H1 (cell line): ENCODE measurements around the gene TEKT5. TPM values are rescaled to one million over a fixed set of nuclear protein-coding genes. Genes with fewer than 3 reads are reported as not detected.
A peak's percentile ranks its signal among the peaks of the same experiment; 100 is the strongest.

Experiments
- CTCF ChIA-PET: fragments of 300-600 bp; sonication (Branson Sonifier 250); formaldehyde crosslinking; loops from one replicate; lab custom pipeline; 2021; ENCODE audit not compliant: partially characterized antibody; lab: Charles Lee
- POLR2A ChIA-PET: fragments of 300-600 bp; sonication (Branson Sonifier 250); formaldehyde crosslinking; loops from one replicate; lab custom pipeline; 2021; ENCODE audit warnings: inconsistent platforms; ENCODE audit not compliant: partially characterized antibody; lab: Charles Lee
- DNase-seq, 2 experiments: peaks; one replicate each; pipeline versions ENCODE4 v3.0.0 to v3.0.0-alpha.2; 2010 to 2022; ENCODE audit warnings: low spot score in 2 of 2, low read depth in 1 of 2, mixed read lengths in 1 of 2
- FAIRE-seq: peaks from 2 replicates; lab custom pipeline; 2011; peaks lifted over from hg19 to GRCh38; lab: Jason Lieb, UNC
- H2AFZ ChIP-seq: 2 replicates; pipeline ENCODE4 v1.8.1; 2012; ENCODE audit warnings: low read length, inconsistent platforms
- H2AK5ac ChIP-seq: 2 replicates; pipeline ENCODE4 v1.6.1; 2013; ENCODE audit warnings: low read depth, low read length
- H2BK120ac ChIP-seq: replicated peaks from 2 replicates; pipeline ENCODE3; 2013; ENCODE audit warnings: low read depth, low read length, inconsistent platforms
- H2BK12ac ChIP-seq: 2 replicates; pipeline ENCODE4 v1.6.1; 2013; ENCODE audit warnings: low read depth, low read length
- H2BK15ac ChIP-seq: 2 replicates; pipeline ENCODE4 v1.6.1; 2013; ENCODE audit warnings: low read length
- H2BK20ac ChIP-seq: 2 replicates; pipeline ENCODE4 v1.6.1; 2013; ENCODE audit warnings: low read length
- H2BK5ac ChIP-seq: 2 replicates; pipeline ENCODE4 v1.6.1; 2013; ENCODE audit warnings: low read depth, low read length
- H3K14ac ChIP-seq: 2 replicates; pipeline ENCODE4 v1.6.1; 2013; ENCODE audit warnings: inconsistent platforms; ENCODE audit not compliant: insufficient read length
- H3K18ac ChIP-seq: 2 replicates; pipeline ENCODE4 v1.6.1; 2013; ENCODE audit warnings: low read length; ENCODE audit errors: extremely low read depth
- H3K23ac ChIP-seq: 2 replicates; pipeline ENCODE4 v1.6.1; 2013; ENCODE audit warnings: inconsistent platforms; ENCODE audit not compliant: insufficient read length
- H3K23me2 ChIP-seq: 2 replicates; pipeline ENCODE4 v1.6.1; 2013; ENCODE audit warnings: low read depth, low read length
- H3K27ac ChIP-seq: 2 replicates; pipeline ENCODE4 v1.6.1; 2011; ENCODE audit warnings: low read depth, low read length, inconsistent platforms
- H3K27me3 ChIP-seq, 4 experiments: replicated peaks in 1 of 4; 1 replicate in 1 of 4; 2 replicates in 3 of 4; pipeline versions ENCODE4 v1.6.1 to v1.8.1; 2011 to 2013; ENCODE audit warnings: low read length in 3 of 4, mild to moderate bottlenecking in 3 of 4, inconsistent platforms in 2 of 4, mixed read lengths in 2 of 4, moderate library complexity in 1 of 4; ENCODE audit not compliant: control insufficient read depth in 3 of 4, insufficient read depth in 3 of 4; ENCODE audit errors: extremely low read depth in 1 of 4
- H3K36me3 ChIP-seq, 4 experiments: 2 replicates each; pipeline versions ENCODE4 v1.6.1 to v1.8.1; 2011 to 2013; ENCODE audit warnings: mild to moderate bottlenecking in 4 of 4, low read length in 3 of 4, moderate library complexity in 2 of 4, control low read depth in 1 of 4, inconsistent platforms in 1 of 4; ENCODE audit not compliant: insufficient read depth in 4 of 4, control insufficient read depth in 2 of 4
- H3K4ac ChIP-seq: replicated peaks from 2 replicates; pipeline ENCODE3; 2013; ENCODE audit warnings: low read length, low read depth, mixed read lengths, inconsistent platforms; ENCODE audit not compliant: insufficient read length
- H3K4me1 ChIP-seq, 4 experiments: replicated peaks in 1 of 4; 1 replicate in 1 of 4; 2 replicates in 3 of 4; pipeline versions ENCODE4 v1.6.1 to v1.8.1; 2011 to 2013; ENCODE audit warnings: low read length in 3 of 4, inconsistent platforms in 2 of 4, mixed read lengths in 1 of 4; ENCODE audit not compliant: insufficient read depth in 4 of 4, control insufficient read depth in 3 of 4
- H3K4me2 ChIP-seq, 2 experiments: 2 replicates each; pipeline versions ENCODE4 v1.6.1 to v1.8.1; 2011 to 2013; ENCODE audit warnings: low read depth in 2 of 2, low read length in 2 of 2, control low read depth in 1 of 2, inconsistent platforms in 1 of 2, mild to moderate bottlenecking in 1 of 2; ENCODE audit not compliant: insufficient read depth in 1 of 2
- H3K4me3 ChIP-seq, 4 experiments: fragments of 200-600, 300-600 bp in 1 of 4; sonication (generic), shearing (Covaris generic), sonication (Bioruptor Twin) in 1 of 4; 2 replicates each; pipeline versions ENCODE4 v1.5.1 to v1.8.1; 2011 to 2016; ENCODE audit warnings: low read length in 4 of 4, low read depth in 3 of 4, control low read depth in 2 of 4, inconsistent platforms in 2 of 4, mild to moderate bottlenecking in 2 of 4, mixed read lengths in 1 of 4, moderate library complexity in 1 of 4; ENCODE audit not compliant: insufficient read depth in 2 of 4; ENCODE audit errors: extremely low read depth in 1 of 4
- H3K56ac ChIP-seq: replicated peaks from 2 replicates; pipeline ENCODE3; 2013; ENCODE audit warnings: low read depth, mild to moderate bottlenecking, mixed read lengths, low read length, inconsistent platforms; ENCODE audit not compliant: insufficient read length
- H3K79me1 ChIP-seq: 2 replicates; pipeline ENCODE4 v1.6.1; 2013; ENCODE audit warnings: low read depth, low read length, control low read depth
- H3K79me2 ChIP-seq, 2 experiments: 2 replicates each; pipeline versions ENCODE4 v1.6.1 to v1.8.1; 2012 to 2013; ENCODE audit warnings: low read length in 2 of 2, mild to moderate bottlenecking in 2 of 2, inconsistent platforms in 1 of 2; ENCODE audit not compliant: insufficient read depth in 2 of 2, control insufficient read depth in 1 of 2
- H3K9ac ChIP-seq, 4 experiments: replicated peaks in 1 of 4; 1 replicate in 1 of 4; 2 replicates in 3 of 4; pipeline versions ENCODE4 v1.6.1 to v1.8.1; 2011 to 2013; ENCODE audit warnings: low read depth in 3 of 4, low read length in 3 of 4, control low read depth in 2 of 4, mild to moderate bottlenecking in 2 of 4, moderate library complexity in 2 of 4, inconsistent platforms in 1 of 4; ENCODE audit errors: extremely low read depth in 1 of 4
- H3K9me3 ChIP-seq, 2 experiments: 2 replicates each; pipeline versions ENCODE4 v1.6.1 to v1.8.1; 2012 to 2013; ENCODE audit warnings: mild to moderate bottlenecking in 2 of 2, moderate library complexity in 2 of 2, control low read depth in 1 of 2, inconsistent platforms in 1 of 2, low read depth in 1 of 2, low read length in 1 of 2, mixed read lengths in 1 of 2; ENCODE audit not compliant: insufficient read depth in 2 of 2
- H4K20me1 ChIP-seq, 2 experiments: replicated peaks in 1 of 2; 2 replicates each; pipeline versions ENCODE3 to v1.8.1; 2011 to 2013; ENCODE audit warnings: inconsistent platforms in 2 of 2, low read length in 2 of 2, mild to moderate bottlenecking in 1 of 2; ENCODE audit not compliant: insufficient read depth in 2 of 2, control insufficient read depth in 1 of 2
- H4K5ac ChIP-seq: 2 replicates; pipeline ENCODE4 v1.6.1; 2013; ENCODE audit warnings: low read length, low read depth, mixed read lengths, inconsistent platforms; ENCODE audit not compliant: insufficient read length
- H4K8ac ChIP-seq: 2 replicates; pipeline ENCODE4 v1.8.0; 2013; ENCODE audit warnings: mild to moderate bottlenecking, moderate library complexity, low read length, inconsistent platforms; ENCODE audit not compliant: insufficient read depth; ENCODE audit errors: extremely low read depth
- H4K91ac ChIP-seq: replicated peaks from 2 replicates; pipeline ENCODE3; 2013; ENCODE audit warnings: low read length, mixed read lengths, inconsistent platforms; ENCODE audit not compliant: insufficient read length
- CTCF ChIP-seq, 3 experiments: IDR thresholded peaks; 1 replicate in 2 of 3; 2 replicates in 1 of 3; pipeline versions ENCODE4 v1.5.1 to v1.6.1; 2011; ENCODE audit warnings: low read length in 3 of 3, mild to moderate bottlenecking in 3 of 3, inconsistent platforms in 2 of 3, low read depth in 1 of 3, moderate library complexity in 1 of 3; ENCODE audit not compliant: insufficient read depth in 1 of 3; ENCODE audit errors: control extremely low read depth in 1 of 3
- EP300 ChIP-seq, 2 experiments: IDR thresholded peaks; 1 replicate in 1 of 2; 2 replicates in 1 of 2; pipeline ENCODE4 v1.6.1; 2011 to 2012; ENCODE audit warnings: low read depth in 2 of 2, low read length in 2 of 2, mild to moderate bottlenecking in 2 of 2, borderline replicate concordance in 1 of 2, inconsistent platforms in 1 of 2, moderate library complexity in 1 of 2
- KDM4A ChIP-seq: IDR thresholded peaks from one replicate; pipeline ENCODE4 v1.7.1; 2012; ENCODE audit warnings: low read depth, mild to moderate bottlenecking, moderate library complexity, low read length, inconsistent platforms; ENCODE audit not compliant: severe bottlenecking
- NANOG ChIP-seq: IDR thresholded peaks from 2 replicates; pipeline ENCODE4 v1.6.1; 2011; ENCODE audit warnings: low read length, low read depth, mild to moderate bottlenecking, inconsistent platforms; ENCODE audit not compliant: insufficient read depth, poor library complexity, severe bottlenecking
- RXRA ChIP-seq: IDR thresholded peaks from 2 replicates; pipeline ENCODE4 v1.6.1; 2011; ENCODE audit warnings: low read depth, mild to moderate bottlenecking, low read length, moderate library complexity; ENCODE audit not compliant: insufficient read depth
- SRF ChIP-seq: IDR thresholded peaks from 2 replicates; pipeline ENCODE4 v1.6.1; 2011; ENCODE audit warnings: mild to moderate bottlenecking, low read depth, low read length, moderate library complexity
- WGBS, 2 experiments: shearing (Covaris generic) in 1 of 2; methylation state at CpG; one replicate each; pipeline versions ENCODE4 v1.1.6 to v1.1.7; 2013 to 2015; ENCODE audit warnings: low lambda C conversion rate in 2 of 2, mixed read lengths in 2 of 2, inconsistent platforms in 1 of 2, low coverage in 1 of 2, missing lambda C conversion rate in 1 of 2; ENCODE audit not compliant: insufficient replicate concordance in 2 of 2, insufficient coverage in 1 of 2, insufficient read length in 1 of 2; ENCODE audit errors: extremely low coverage in 1 of 2, missing lambda C conversion rate in 1 of 2; 5-methylcytosine and 5-hydroxymethylcytosine counted together
- polyA plus RNA-seq, 7 experiments: library from polyadenylated mRNA; depleted of rRNA in 3 of 7; stranded (reverse) in 5 of 7; unstranded in 2 of 7; fragments of >200 nt in 5 of 7; fragments of 200-250 nt in 2 of 7; gene quantifications; 1 replicate in 5 of 7; 2 replicates in 1 of 7; 4 replicates in 1 of 7; pipeline versions ENCODE4 v1.2.1 to v1.2.3, GENCODE V29; 2011 to 2013; ENCODE audit warnings: missing spikeins in 2 of 7, mixed read lengths in 2 of 7
- total RNA-seq: library from RNA; stranded (reverse); fragmentation: NEBNext Ultra II Directional; extraction: Animal tissue kit (Norgen Biotek cat#: 25700); gene quantifications from 2 replicates; pipeline ENCODE4 v1.2.1, GENCODE V29; 2021

TEKT5 gene
- total and polyA plus RNA-seq, 2 of the 8 experiments (the other 6 are each of a cell fraction or from before 2014, with no cell fraction given) = 0.95 TPM; not detected in 1

- Histone ChIP-seq H3K27me3 (peaks cover 0 to 6% (median 3%) of the 10 kb centered on the region in 4 experiments; a peak in 3 of 7 replicates), H2BK5ac (no peak overlapping the region), H2BK20ac (peak overlapping the region; percentile 68; the same call in 1 of the 2 replicates), H3K27ac (no peak overlapping the region), H2BK120ac (no peak overlapping the region), H2BK12ac (no peak overlapping the region; the same call in 1 of the 2 replicates), H4K20me1 (no peaks in the 10 kb centered on the region), H3K4ac (no peak overlapping the region), H3K4me3 (peak overlapping the region in 1 of 4 experiments; percentile 30; a peak in 1 of 8 replicates), H3K36me3 (no peaks in the 10 kb centered on the region), H3K79me2 (no peaks in the 10 kb centered on the region), H3K18ac (peak overlapping the region; percentile 10; the same call in 1 of the 2 replicates), H4K5ac (no peak overlapping the region), H2AFZ (no peak overlapping the region), H3K23ac (no peak overlapping the region), H3K14ac (no peak overlapping the region), H4K91ac (no peak overlapping the region), H4K8ac (no peak overlapping the region), H3K9me3 (no peaks in the 10 kb centered on the region), H2AK5ac (peak overlapping the region; percentile 45; the same call in 1 of the 2 replicates), H3K4me2 (peak overlapping the region; percentile 54 to 74; a peak in 3 of 4 replicates), H2BK15ac (0 out of 2 replicates have a peak overlapping the region, but pooled peaks have one; percentile 65), H3K56ac (no peak overlapping the region), H3K9ac (no peak overlapping the region), H3K4me1 (peaks cover 15 to 42% (median 27%) of the 10 kb centered on the region in 4 experiments), H3K23me2 (peaks cover 3% of the 10 kb centered on the region; the same call in 1 of the 2 replicates), H3K79me1 (no peaks in the 10 kb centered on the region)
- FAIRE-seq (no peak), DNase-seq (no peak)
- POLR2A ChIA-PET = interaction anchor here (0.6 to 2.1 kb wide), 3 partner anchors 9 to 1208 kb away, joined by 3 to 7 read pairs (median 3); no protein-coding TSS in a partner anchor
- TF ChIP-seq NANOG = no peak
- TF ChIP-seq SRF = no peak
- no peak for TF ChIP-seq CTCF (IDR thresholded peaks at IDR 0.05; ENCODE audit: control extremely low read depth in 1 of 3, insufficient read depth in 1 of 3, low read depth in 1 of 3, low read length in 3 of 3)
- TF ChIP-seq RXRA = no peak
- TF ChIP-seq KDM4A = no peak
- TF ChIP-seq EP300 (IDR thresholded peaks at IDR 0.05; ENCODE audit: borderline replicate concordance in 1 of 2, low read depth in 2 of 2, low read length in 2 of 2) = no peak
- CTCF ChIA-PET = interaction anchor here (0.7 to 3.9 kb wide), 16 partner anchors 10 to 254 kb away, joined by 3 to 19 read pairs (median 4); partner anchors contain the start of gene EMP2
- 83% methylated on average over 12 of the region's 12 CpGs; no CpG with 5 or more reads in 1 of the 2 experiments for WGBS, 2 experiments
Measured at GRCh38 chr16:10617662-10618420, 76.9 kb downstream of the TEKT5 start.
